ENCODE measurements around the gene KIF26A.

Gene KIF26A

GRCh38 chr14:104161602-104162367, 23.4 kb downstream of the KIF26A start:
- DNase-seq: no peak

- DNase-seq: no peak
These were observed 24.1 kb downstream of the KIF26A start for GRCh38 chr14:104162495-104162894.

- DNase-seq: no peak
These were observed 25.2 kb downstream of the KIF26A start for GRCh38 chr14:104163541-104163940.

GRCh38 chr14:104164041-104164440, 25.7 kb downstream of the KIF26A start:
- no peak for DNase-seq

- no peak for DNase-seq
These were observed 26.1 kb downstream of the KIF26A start for GRCh38 chr14:104164512-104164911.

GRCh38 chr14:104166698-104167097, 28.3 kb downstream of the KIF26A start:
- DNase-seq: no peak

- no peak for DNase-seq
These were observed 30.2 kb downstream of the KIF26A start for GRCh38 chr14:104168603-104169002.

- no peak for DNase-seq
These were observed 30.8 kb downstream of the KIF26A start for GRCh38 chr14:104169005-104169698.

- DNase-seq: no peak
These were observed 31.5 kb downstream of the KIF26A start for GRCh38 chr14:104169699-104170479.

- DNase-seq: no peak
These were observed 32.8 kb downstream of the KIF26A start for GRCh38 chr14:104171029-104171697.

GRCh38 chr14:104171895-104172294, 33.5 kb downstream of the KIF26A start:
- no peak for DNase-seq

- DNase-seq: no peak
These were observed 34.0 kb downstream of the KIF26A start for GRCh38 chr14:104172349-104172748.

- DNase-seq: no peak
These were observed 34.5 kb downstream of the KIF26A start for GRCh38 chr14:104172880-104173279.

GRCh38 chr14:104174051-104174450, 35.7 kb downstream of the KIF26A start:
- no peak for DNase-seq

- no peak for DNase-seq
These were observed 36.7 kb downstream of the KIF26A start for GRCh38 chr14:104175041-104175440.

- no peak for DNase-seq
These were observed 37.4 kb downstream of the KIF26A start for GRCh38 chr14:104175811-104176210.

- DNase-seq: no peak
These were observed 38.2 kb downstream of the KIF26A start for GRCh38 chr14:104176611-104177010.

- DNase-seq: no peak
These were observed 39.0 kb downstream of the KIF26A start for GRCh38 chr14:104177411-104177810.

- no peak for DNase-seq
These were observed 39.9 kb downstream of the KIF26A start for GRCh38 chr14:104178279-104178678.

- DNase-seq: no peak
These were observed 40.7 kb downstream of the KIF26A start for GRCh38 chr14:104179126-104179525.

GRCh38 chr14:104179564-104180129, 41.3 kb downstream of the KIF26A start:
- no peak for DNase-seq

GRCh38 chr14:104180561-104181165, 42.3 kb downstream of the KIF26A start:
- no peak for DNase-seq

All from T-helper 9 cell (primary cell).